Activated naive CD8-positive, alpha-beta T cell treated with anti-CD3 and anti-CD28 coated beads, Interleukin-2, amount 10 ng/mL, durations not matched to agents 7 days and 5 days (primary cell): ENCODE results near the gene CAP2. TPM values are rescaled to one million over a fixed set of nuclear protein-coding genes. Genes with fewer than 3 reads are reported as not detected.
"Not testable (repeated sequence)": the region's sequence is repeated elsewhere in the genome, so short reads cannot be mapped to it uniquely, and the experiment has no call there.

ENCODE experiments used
- ATAC-seq: fragments of 150-1000 bp; cut with Tn5 transposase; one replicate; pipeline ENCODE4 v1.10.0; 2021; ENCODE audit warnings: low read depth, moderate library complexity
- POLR2A ChIA-PET: fragments of 350-600 bp; sonication (Branson Sonifier 250); formaldehyde crosslinking; loops from one replicate; lab custom pipeline; 2021; ENCODE audit warnings: antibody characterized with exemption; lab: Charles Lee
- DNase-seq: peaks from one replicate; pipeline ENCODE4 v3.0.0; 2021
- H3K27ac Mint-ChIP-seq: one replicate; pipeline ENCODE4 v1.8.0; 2022; ENCODE audit warnings: mild to moderate bottlenecking, mixed read lengths
- H3K27me3 Mint-ChIP-seq: one replicate; pipeline ENCODE4 v1.8.0; 2022; ENCODE audit warnings: mild to moderate bottlenecking, moderate library complexity, mixed read lengths
- H3K36me3 Mint-ChIP-seq: one replicate; pipeline ENCODE4 v1.8.0; 2021; ENCODE audit warnings: mild to moderate bottlenecking, mixed read lengths
- H3K4me1 Mint-ChIP-seq: one replicate; pipeline ENCODE4 v1.8.0; 2021; ENCODE audit warnings: mixed read lengths
- H3K4me3 Mint-ChIP-seq: one replicate; pipeline ENCODE4 v1.8.0; 2022; ENCODE audit warnings: mild to moderate bottlenecking, moderate library complexity, mixed read lengths
- H3K9me3 Mint-ChIP-seq: one replicate; pipeline ENCODE4 v1.8.0; 2021; ENCODE audit warnings: mixed read lengths
- total RNA-seq, 2 experiments: library from RNA; stranded (reverse); gene quantifications; one replicate each; pipeline ENCODE4 v1.2.3, GENCODE V29; 2021

Gene CAP2
- total RNA-seq, 2 experiments from 2014 or later: not detected

GRCh38 chr6:17432356-17432755 lies 39.0 kb downstream of the CAP2 start:
- Mint-ChIP-seq H3K9me3 (no peaks in the 10 kb centered on the region), H3K36me3 (no peaks in the 10 kb centered on the region), H3K4me1 (no peaks in the 10 kb centered on the region), H3K27me3 (peaks cover 2% of the 10 kb centered on the region), H3K27ac (no peak overlapping the region), H3K4me3 (no peak overlapping the region)
- POLR2A ChIA-PET: no interaction called here
- DNase-seq (no peak), ATAC-seq (no peak)

GRCh38 chr6:17439243-17439993 lies 46.0 kb downstream of the CAP2 start:
- H3K4me1 Mint-ChIP-seq: no peaks in the 10 kb centered on the region
- ATAC-seq: no peak
- no peak overlapping the region for H3K27ac Mint-ChIP-seq
- DNase-seq: no peak
- H3K27me3 Mint-ChIP-seq: no peaks in the 10 kb centered on the region
- POLR2A ChIA-PET: no interaction called here
- H3K4me3 Mint-ChIP-seq: no peak overlapping the region
- no peaks in the 10 kb centered on the region for H3K36me3 Mint-ChIP-seq
- peaks cover 2% of the 10 kb centered on the region for H3K9me3 Mint-ChIP-seq

GRCh38 chr6:17440811-17441210 lies 47.4 kb downstream of the CAP2 start:
- H3K27me3 Mint-ChIP-seq, POLR2A ChIA-PET, H3K36me3 Mint-ChIP-seq, H3K4me1 Mint-ChIP-seq, H3K27ac Mint-ChIP-seq, DNase-seq, H3K9me3 Mint-ChIP-seq, H3K4me3 Mint-ChIP-seq, ATAC-seq: not testable (repeated sequence)

GRCh38 chr6:17442196-17442595 lies 48.8 kb downstream of the CAP2 start:
- no peaks in the 10 kb centered on the region for H3K36me3 Mint-ChIP-seq
- ATAC-seq: no peak
- no peak overlapping the region for H3K27ac Mint-ChIP-seq
- no peaks in the 10 kb centered on the region for H3K4me1 Mint-ChIP-seq
- POLR2A ChIA-PET: no interaction called here
- no peaks in the 10 kb centered on the region for H3K27me3 Mint-ChIP-seq
- DNase-seq: no peak
- peaks cover 2% of the 10 kb centered on the region for H3K9me3 Mint-ChIP-seq
- H3K4me3 Mint-ChIP-seq: no peak overlapping the region

- Mint-ChIP-seq H3K4me3 (no peak overlapping the region), H3K36me3 (no peaks in the 10 kb centered on the region), H3K27ac (no peak overlapping the region), H3K9me3 (no peaks in the 10 kb centered on the region), H3K4me1 (no peaks in the 10 kb centered on the region), H3K27me3 (no peaks in the 10 kb centered on the region)
- DNase-seq (no peak), ATAC-seq (no peak)
- POLR2A ChIA-PET: no interaction called here
Observed at GRCh38 chr6:17446713-17447112, 53.3 kb downstream of the CAP2 start.

- POLR2A ChIA-PET: no interaction called here
- Mint-ChIP-seq H3K4me1 (no peaks in the 10 kb centered on the region), H3K27me3 (no peaks in the 10 kb centered on the region), H3K36me3 (no peaks in the 10 kb centered on the region), H3K9me3 (no peaks in the 10 kb centered on the region), H3K27ac (no peak overlapping the region), H3K4me3 (no peak overlapping the region)
- DNase-seq: no peak
- ATAC-seq: no peak
Observed at GRCh38 chr6:17448165-17448564, 54.8 kb downstream of the CAP2 start.

- Mint-ChIP-seq H3K27me3 (peaks cover 2% of the 10 kb centered on the region), H3K9me3 (no peaks in the 10 kb centered on the region), H3K4me3 (no peak overlapping the region), H3K27ac (no peak overlapping the region), H3K36me3 (no peaks in the 10 kb centered on the region), H3K4me1 (no peaks in the 10 kb centered on the region)
- DNase-seq (no peak), ATAC-seq (no peak)
- POLR2A ChIA-PET: no interaction called here
Observed at GRCh38 chr6:17450397-17450796, 57.0 kb downstream of the CAP2 start.

- POLR2A ChIA-PET: no interaction called here
- DNase-seq (no peak), ATAC-seq (no peak)
- H3K9me3 Mint-ChIP-seq: no peaks in the 10 kb centered on the region
- H3K4me3 Mint-ChIP-seq: no peak overlapping the region
- no peaks in the 10 kb centered on the region for H3K4me1 Mint-ChIP-seq
- no peak overlapping the region for H3K27ac Mint-ChIP-seq
- H3K36me3 Mint-ChIP-seq: no peaks in the 10 kb centered on the region
- peaks cover 2% of the 10 kb centered on the region for H3K27me3 Mint-ChIP-seq
Observed at GRCh38 chr6:17450832-17451231, 57.4 kb downstream of the CAP2 start.

- DNase-seq (no peak), ATAC-seq (no peak)
- H3K4me1 Mint-ChIP-seq: no peaks in the 10 kb centered on the region
- H3K36me3 Mint-ChIP-seq: no peaks in the 10 kb centered on the region
- H3K27me3 Mint-ChIP-seq: peaks cover 2% of the 10 kb centered on the region
- POLR2A ChIA-PET: no interaction called here
- no peak overlapping the region for H3K4me3 Mint-ChIP-seq
- H3K9me3 Mint-ChIP-seq: no peaks in the 10 kb centered on the region
- H3K27ac Mint-ChIP-seq: no peak overlapping the region
Observed at GRCh38 chr6:17452096-17452495, 58.7 kb downstream of the CAP2 start.

GRCh38 chr6:17454316-17455005 lies 61.1 kb downstream of the CAP2 start:
- no peaks in the 10 kb centered on the region for H3K4me1 Mint-ChIP-seq

GRCh38 chr6:17455919-17456318 lies 62.5 kb downstream of the CAP2 start:
- no peak for DNase-seq
- H3K27me3 Mint-ChIP-seq: peaks cover 9% of the 10 kb centered on the region
- POLR2A ChIA-PET: no interaction called here
- no peak overlapping the region for H3K4me3 Mint-ChIP-seq
- H3K36me3 Mint-ChIP-seq: no peaks in the 10 kb centered on the region
- no peaks in the 10 kb centered on the region for H3K4me1 Mint-ChIP-seq
- H3K9me3 Mint-ChIP-seq: no peaks in the 10 kb centered on the region
- H3K27ac Mint-ChIP-seq: no peak overlapping the region
- no peak for ATAC-seq

More at GRCh38 chr6:17454316-17455005, 61.1 kb downstream of the CAP2 start:
- no peaks in the 10 kb centered on the region for H3K9me3 Mint-ChIP-seq
- ATAC-seq (no peak), DNase-seq (no peak)
- POLR2A ChIA-PET: no interaction called here
- peaks cover 5% of the 10 kb centered on the region for H3K27me3 Mint-ChIP-seq
- no peak overlapping the region for H3K27ac Mint-ChIP-seq
- H3K4me3 Mint-ChIP-seq: no peak overlapping the region
- no peaks in the 10 kb centered on the region for H3K36me3 Mint-ChIP-seq

- H3K27ac Mint-ChIP-seq: no peak overlapping the region
- ATAC-seq: no peak
- H3K27me3 Mint-ChIP-seq: peaks cover 9% of the 10 kb centered on the region
- no peaks in the 10 kb centered on the region for H3K36me3 Mint-ChIP-seq
- POLR2A ChIA-PET: no interaction called here
- H3K4me3 Mint-ChIP-seq: no peak overlapping the region
- DNase-seq: no peak
- no peaks in the 10 kb centered on the region for H3K4me1 Mint-ChIP-seq
- no peaks in the 10 kb centered on the region for H3K9me3 Mint-ChIP-seq
Observed at GRCh38 chr6:17456711-17457110, 63.3 kb downstream of the CAP2 start.

GRCh38 chr6:17457405-17457804 lies 64.0 kb downstream of the CAP2 start:
- DNase-seq: no peak
- H3K27ac Mint-ChIP-seq: no peak overlapping the region
- H3K4me3 Mint-ChIP-seq: no peak overlapping the region
- POLR2A ChIA-PET: no interaction called here
- H3K27me3 Mint-ChIP-seq: peaks cover 9% of the 10 kb centered on the region
- H3K9me3 Mint-ChIP-seq: no peaks in the 10 kb centered on the region
- no peaks in the 10 kb centered on the region for H3K36me3 Mint-ChIP-seq
- no peak for ATAC-seq
- no peaks in the 10 kb centered on the region for H3K4me1 Mint-ChIP-seq

- DNase-seq (no peak), ATAC-seq (no peak)
- Mint-ChIP-seq H3K36me3 (no peaks in the 10 kb centered on the region), H3K27ac (no peak overlapping the region), H3K27me3 (peaks cover 9% of the 10 kb centered on the region), H3K9me3 (no peaks in the 10 kb centered on the region), H3K4me1 (no peaks in the 10 kb centered on the region), H3K4me3 (no peak overlapping the region)
- POLR2A ChIA-PET: no interaction called here
Observed at GRCh38 chr6:17457956-17458355, 64.6 kb downstream of the CAP2 start.
